ENCODE results near the gene TMEM218. TPM values are rescaled to one million over a fixed set of nuclear protein-coding genes. Genes with fewer than 3 reads are reported as not detected.

TMEM218 gene
- 10 to 100 TPM; 14.9 to 24.3 (median 20.7) TPM for total RNA-seq (2021; fragmentation: NEBNext Ultra II Directional; extraction: Animal tissue kit (Norgen Biotek cat#: 25700))
- long read RNA-seq, partial matches to known transcripts, result 1 of 14 reads
- long read RNA-seq, other reads (novel, unspliced or antisense), result 11 of 14 reads

- 0 out of 2 replicates have a peak, but pooled peaks cover 6% of the 10 kb centered on the region for H3K9me3 Mint-ChIP-seq
- peaks cover 9% of the 10 kb centered on the region; the same call in 1 of the 2 replicates for H3K36me3 Mint-ChIP-seq (ENCODE audit: low read depth)
- no peaks in the 10 kb centered on the region for H3K27me3 Mint-ChIP-seq (ENCODE audit: insufficient read depth)
- H3K4me3 Mint-ChIP-seq, result peak within 1 kb of the TSS; percentile 96
- TF ChIP-seq CTCF (IDR thresholded peaks at IDR 0.05), result no peak
- H3K27ac Mint-ChIP-seq, result peak within 1 kb of the TSS; percentile 88
- DNase-seq, result peak; percentile 98
- H3K4me1 Mint-ChIP-seq (ENCODE audit: low read depth), result peaks cover 23% of the 10 kb centered on the region
Observed at GRCh38 chr11:125111343-125112207, at the start of gene TMEM218. Gene TMEM218, minus strand, starts transcription at chr11:125111626. Its CDS starts 9,385 bp downstream, at chr11:125102241.

- no peaks in the 10 kb centered on the region for H3K9me3 Mint-ChIP-seq
- H3K27ac Mint-ChIP-seq, result no peak overlapping the region
- no peak for TF ChIP-seq CTCF (IDR thresholded peaks at IDR 0.05)
- no peak overlapping the region for H3K4me3 Mint-ChIP-seq
- H3K4me1 Mint-ChIP-seq (ENCODE audit: low read depth), result no peaks in the 10 kb centered on the region
- H3K27me3 Mint-ChIP-seq (ENCODE audit: insufficient read depth), result peaks cover 28% of the 10 kb centered on the region
- H3K36me3 Mint-ChIP-seq (ENCODE audit: low read depth), result no peaks in the 10 kb centered on the region
- DNase-seq, result no peak
Observed at GRCh38 chr11:125157953-125158680, 46.7 kb upstream of the TMEM218 start.

GRCh38 chr11:125157118-125157733 lies 45.8 kb upstream of the TMEM218 start:
- Mint-ChIP-seq H3K27ac (no peak overlapping the region), H3K9me3 (no peaks in the 10 kb centered on the region), H3K27me3 (ENCODE audit: insufficient read depth) (peaks cover 31% of the 10 kb centered on the region), H3K36me3 (ENCODE audit: low read depth) (no peaks in the 10 kb centered on the region), H3K4me3 (no peak overlapping the region), H3K4me1 (ENCODE audit: low read depth) (no peaks in the 10 kb centered on the region)
- no peak for DNase-seq
- no peak for TF ChIP-seq CTCF (IDR thresholded peaks at IDR 0.05)

GRCh38 chr11:125156346-125157117 lies 45.1 kb upstream of the TMEM218 start:
- TF ChIP-seq CTCF (IDR thresholded peaks at IDR 0.05), result no peak
- no peaks in the 10 kb centered on the region for H3K36me3 Mint-ChIP-seq (ENCODE audit: low read depth)
- no peaks in the 10 kb centered on the region for H3K4me1 Mint-ChIP-seq (ENCODE audit: low read depth)
- no peaks in the 10 kb centered on the region for H3K9me3 Mint-ChIP-seq
- no peak for DNase-seq
- H3K4me3 Mint-ChIP-seq, result no peak overlapping the region
- no peak overlapping the region for H3K27ac Mint-ChIP-seq
- H3K27me3 Mint-ChIP-seq (ENCODE audit: insufficient read depth), result peaks cover 31% of the 10 kb centered on the region

GRCh38 chr11:125155767-125156166 lies 44.3 kb upstream of the TMEM218 start:
- Mint-ChIP-seq H3K27ac (no peak overlapping the region), H3K9me3 (no peaks in the 10 kb centered on the region), H3K4me1 (ENCODE audit: low read depth) (no peaks in the 10 kb centered on the region), H3K36me3 (ENCODE audit: low read depth) (no peaks in the 10 kb centered on the region), H3K4me3 (no peak overlapping the region), H3K27me3 (ENCODE audit: insufficient read depth) (peaks cover 31% of the 10 kb centered on the region)
- TF ChIP-seq CTCF (IDR thresholded peaks at IDR 0.05), result no peak
- no peak for DNase-seq

Data from HFFc6 (cell line).